Gastroesophageal sphincter (tissue), 4 donors: ENCODE data around the gene BCR. TPM values are rescaled to one million over a fixed set of nuclear protein-coding genes. Genes with fewer than 3 reads are reported as not detected.

ENCODE experiments used
- ATAC-seq: fragments of 150-250 bp; one replicate; pipeline ENCODE4 v1.9.1; 2016; ENCODE audit warnings: mild to moderate bottlenecking, moderate library complexity
- H3K27ac ChIP-seq, 4 donors: fragments of 200-600 bp; sonication (generic) in 3 of 4; 1 replicate in 3 of 4; 2 replicates in 1 of 4; pipeline ENCODE4 v1.5.1; 2016 to 2019
- H3K27me3 ChIP-seq: fragments of 200-600 bp; sonication (generic); one replicate; pipeline ENCODE4 v1.5.1; 2019
- H3K36me3 ChIP-seq, 2 donors: fragments of 200-600 bp; sonication (generic); one replicate each; pipeline ENCODE4 v1.5.1; 2019; ENCODE audit warnings: control low read depth in 1 of 2
- H3K4me1 ChIP-seq, 3 donors: fragments of 200-600 bp; sonication (generic); 1 replicate in 2 of 3; 2 replicates in 1 of 3; pipeline ENCODE4 v1.5.1; 2016 to 2019; ENCODE audit warnings: control low read depth in 2 of 3
- H3K4me3 ChIP-seq, 2 donors: fragments of 200-600 bp; sonication (generic); one replicate each; pipeline ENCODE4 v1.5.1; 2019; ENCODE audit warnings: mild to moderate bottlenecking in 1 of 2, moderate library complexity in 1 of 2
- H3K9me3 ChIP-seq, 3 donors: fragments of 200-600 bp; sonication (generic); one replicate each; pipeline ENCODE4 v1.5.1; 2017 to 2019; ENCODE audit warnings: control low read depth in 2 of 3
- EP300 ChIP-seq: sonication (generic); formaldehyde crosslinking; IDR thresholded peaks from one replicate; pipeline ENCODE4 v1.6.1; 2017; ENCODE audit warnings: antibody characterized with exemption, mild to moderate bottlenecking
- POLR2A ChIP-seq, 2 donors: fragments of 450-650 bp; IDR thresholded peaks; one replicate each; pipeline ENCODE4 v1.6.1; 2017; ENCODE audit warnings: antibody characterized with exemption in 2 of 2, mild to moderate bottlenecking in 2 of 2, moderate library complexity in 1 of 2
- POLR2AphosphoS5 ChIP-seq: sonication (generic); formaldehyde crosslinking; IDR thresholded peaks from one replicate; pipeline ENCODE4 v1.6.1; 2017; ENCODE audit warnings: antibody characterized with exemption
- whole genome bisulfite sequencing, 2 donors: methylation state at CpG; one replicate each; pipeline ENCODE4 v1.1.5; 2018; ENCODE audit warnings: low coverage in 1 of 2; 5-methylcytosine and 5-hydroxymethylcytosine counted together
- total RNA-seq, 4 donors: library from RNA; depleted of rRNA; stranded (reverse); fragments of >200 nt; gene quantifications; one replicate each; pipeline ENCODE4 v1.1.0, GENCODE V29; 2016
- TF ChIP-seq, protein P1 (sequence below), 4 experiments: fragments of 200-600 bp in 2 of 4; fragments of 450-650 bp in 2 of 4; sonication (generic) in 1 of 4; IDR thresholded peaks; one replicate each; pipeline ENCODE4 v1.5.1; 2017 to 2019; ENCODE audit warnings: antibody characterized with exemption in 4 of 4, mild to moderate bottlenecking in 2 of 4, moderate library complexity in 2 of 4

The BCR gene
- total RNA-seq, 4 donors from 2014 or later: 39.2 to 81.1 (median 46.2) TPM

- no peak overlapping the region for H3K4me3 ChIP-seq
- no peak for ATAC-seq
- H3K27ac ChIP-seq: no peak overlapping the region
- no peaks in the 10 kb centered on the region for H3K27me3 ChIP-seq
- TF ChIP-seq, protein P1, sequence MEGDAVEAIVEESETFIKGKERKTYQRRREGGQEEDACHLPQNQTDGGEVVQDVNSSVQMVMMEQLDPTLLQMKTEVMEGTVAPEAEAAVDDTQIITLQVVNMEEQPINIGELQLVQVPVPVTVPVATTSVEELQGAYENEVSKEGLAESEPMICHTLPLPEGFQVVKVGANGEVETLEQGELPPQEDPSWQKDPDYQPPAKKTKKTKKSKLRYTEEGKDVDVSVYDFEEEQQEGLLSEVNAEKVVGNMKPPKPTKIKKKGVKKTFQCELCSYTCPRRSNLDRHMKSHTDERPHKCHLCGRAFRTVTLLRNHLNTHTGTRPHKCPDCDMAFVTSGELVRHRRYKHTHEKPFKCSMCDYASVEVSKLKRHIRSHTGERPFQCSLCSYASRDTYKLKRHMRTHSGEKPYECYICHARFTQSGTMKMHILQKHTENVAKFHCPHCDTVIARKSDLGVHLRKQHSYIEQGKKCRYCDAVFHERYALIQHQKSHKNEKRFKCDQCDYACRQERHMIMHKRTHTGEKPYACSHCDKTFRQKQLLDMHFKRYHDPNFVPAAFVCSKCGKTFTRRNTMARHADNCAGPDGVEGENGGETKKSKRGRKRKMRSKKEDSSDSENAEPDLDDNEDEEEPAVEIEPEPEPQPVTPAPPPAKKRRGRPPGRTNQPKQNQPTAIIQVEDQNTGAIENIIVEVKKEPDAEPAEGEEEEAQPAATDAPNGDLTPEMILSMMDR (IDR thresholded peaks at IDR 0.05): no peak
- no peak for TF ChIP-seq EP300
- peaks cover 0 to 58% (median 6%) of the 10 kb centered on the region in 3 donors for H3K4me1 ChIP-seq
- H3K9me3 ChIP-seq: no peaks in the 10 kb centered on the region
- peaks cover 0 to 7% of the 10 kb centered on the region in 2 donors for H3K36me3 ChIP-seq
- WGBS, 2 donors: 65 to 69% methylated on average over 6 of the region's 6 CpGs
These were observed 30.3 kb downstream of the BCR start for GRCh38 chr22:23210428-23211170.

- Histone ChIP-seq H3K36me3 (peaks cover 0 to 7% of the 10 kb centered on the region in 2 donors), H3K9me3 (no peaks in the 10 kb centered on the region), H3K4me1 (peaks cover 0 to 62% (median 6%) of the 10 kb centered on the region in 3 donors), H3K27me3 (no peaks in the 10 kb centered on the region), H3K27ac (no peak overlapping the region), H3K4me3 (no peak overlapping the region)
- WGBS, 2 donors: 100% methylated on average over 3 of the region's 3 CpGs; no CpG with 5 or more reads in 1 of the 2 donors
- TF ChIP-seq POLR2A (IDR thresholded peaks at IDR 0.05) (no peak), EP300 (no peak)
- TF ChIP-seq, protein P1 (IDR thresholded peaks at IDR 0.05): no peak
- ATAC-seq: no peak
These were observed 31.3 kb downstream of the BCR start for GRCh38 chr22:23211622-23212021.

DNA sequence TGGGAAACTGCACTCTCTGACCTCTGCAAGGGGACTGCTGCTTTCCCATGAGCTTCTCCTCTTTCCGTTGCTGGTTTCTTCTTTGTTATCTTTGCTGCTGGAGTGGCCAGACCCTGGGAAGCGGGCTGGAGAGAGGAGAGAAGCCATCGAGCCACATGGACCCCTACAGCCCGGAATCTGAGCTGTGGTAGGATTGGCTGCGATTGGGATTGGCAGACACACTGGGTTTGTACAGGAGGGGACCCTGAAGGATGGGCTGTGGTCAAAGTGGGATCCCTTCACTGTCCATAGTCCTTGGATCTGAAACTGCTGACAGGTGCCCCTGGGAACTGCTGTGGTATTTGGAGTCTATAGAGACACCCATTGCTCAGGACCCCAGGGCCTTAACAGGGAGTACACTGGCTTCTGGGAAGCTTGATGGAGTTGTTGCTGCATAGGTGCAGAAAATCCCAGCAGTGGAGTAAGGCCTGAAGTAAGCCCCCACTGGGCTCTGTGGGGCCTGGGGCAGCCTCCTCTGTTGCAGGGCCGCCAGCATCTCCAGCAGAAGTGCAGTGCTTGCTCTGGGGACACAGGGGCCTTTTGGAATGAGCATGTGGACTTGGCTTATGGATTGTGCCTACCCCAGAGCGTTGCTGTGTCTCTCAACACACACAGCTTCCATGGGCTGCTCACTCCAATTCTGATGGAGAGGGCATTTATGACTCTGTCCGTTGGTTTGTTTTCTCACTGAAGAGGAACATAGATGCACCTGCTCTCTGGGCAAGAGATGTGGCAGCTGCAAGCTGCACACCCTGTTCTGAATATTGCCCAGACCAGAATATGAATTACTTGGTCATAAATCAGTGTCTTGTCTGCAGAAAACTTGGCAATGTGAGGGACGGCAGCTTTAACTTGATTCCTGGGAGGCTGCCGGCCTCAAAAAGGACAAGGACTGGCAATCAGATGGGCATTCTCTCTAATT is 32.0 kb downstream of the BCR start:
- Histone ChIP-seq H3K9me3 (no peaks in the 10 kb centered on the region), H3K4me3 (no peak overlapping the region), H3K27me3 (no peaks in the 10 kb centered on the region), H3K4me1 (peaks cover 0 to 70% (median 12%) of the 10 kb centered on the region in 3 donors), H3K36me3 (peaks cover 0 to 7% of the 10 kb centered on the region in 2 donors), H3K27ac (no peak overlapping the region)
- TF ChIP-seq EP300 (no peak), POLR2AphosphoS5 (peak; percentile 32)
- WGBS, 2 donors: 39 to 76% methylated on average over 2 to 7 of the region's 10 CpGs
- no peak for ATAC-seq

DNA sequence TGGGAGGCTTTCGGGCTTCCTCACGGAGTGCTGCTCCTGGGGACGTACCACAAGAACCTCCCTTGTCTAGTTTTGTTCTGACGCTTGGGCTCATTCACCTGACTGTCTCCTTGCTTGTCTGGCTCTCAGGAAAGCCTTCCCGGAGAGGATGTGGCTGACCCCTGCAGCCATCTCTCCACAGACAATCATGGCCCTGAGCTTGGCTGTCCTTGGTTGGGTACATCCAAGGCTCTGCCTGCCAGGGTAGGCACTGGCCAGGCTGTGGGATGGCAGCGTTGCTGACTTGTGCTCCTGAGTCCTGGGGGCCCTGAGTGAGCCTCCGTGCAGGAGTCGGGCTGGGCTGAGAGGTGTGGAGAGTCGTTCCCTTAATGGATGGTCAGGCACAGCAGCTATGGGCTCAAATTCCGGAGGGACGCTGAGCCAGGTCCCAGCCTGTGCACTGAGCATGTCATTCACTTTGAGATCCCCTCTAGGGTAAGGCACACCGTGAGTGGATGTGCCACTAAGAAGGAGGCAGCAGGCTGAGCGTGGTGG is 32.8 kb downstream of the BCR start:
- WGBS, 2 donors: 92% methylated on average over 2 of the region's 13 CpGs; no CpG with 5 or more reads in 1 of the 2 donors
- Histone ChIP-seq H3K4me3 (no peak overlapping the region), H3K27ac (no peak overlapping the region), H3K9me3 (no peaks in the 10 kb centered on the region), H3K27me3 (no peaks in the 10 kb centered on the region), H3K4me1 (peaks cover 0 to 77% (median 20%) of the 10 kb centered on the region in 3 donors), H3K36me3 (peaks cover 0 to under 1% of the 10 kb centered on the region in 2 donors)
- TF ChIP-seq EP300 (no peak), POLR2AphosphoS5 (no peak), POLR2A (IDR thresholded peaks at IDR 0.05) (no peak)
- TF ChIP-seq, protein P1 (IDR thresholded peaks at IDR 0.05): no peak
- ATAC-seq: no peak
